NCI-H146 treated with DMSO at 0.1 percent for 48 hours (cell line): Measurements from ENCODE around the gene JAK3.

Experiments used
- DNase-seq: peaks from one replicate; lab custom pipeline; 2025; ENCODE audit not compliant: unreplicated experiment; lab: John Stamatoyannopoulos, UW

Gene JAK3

DNA sequence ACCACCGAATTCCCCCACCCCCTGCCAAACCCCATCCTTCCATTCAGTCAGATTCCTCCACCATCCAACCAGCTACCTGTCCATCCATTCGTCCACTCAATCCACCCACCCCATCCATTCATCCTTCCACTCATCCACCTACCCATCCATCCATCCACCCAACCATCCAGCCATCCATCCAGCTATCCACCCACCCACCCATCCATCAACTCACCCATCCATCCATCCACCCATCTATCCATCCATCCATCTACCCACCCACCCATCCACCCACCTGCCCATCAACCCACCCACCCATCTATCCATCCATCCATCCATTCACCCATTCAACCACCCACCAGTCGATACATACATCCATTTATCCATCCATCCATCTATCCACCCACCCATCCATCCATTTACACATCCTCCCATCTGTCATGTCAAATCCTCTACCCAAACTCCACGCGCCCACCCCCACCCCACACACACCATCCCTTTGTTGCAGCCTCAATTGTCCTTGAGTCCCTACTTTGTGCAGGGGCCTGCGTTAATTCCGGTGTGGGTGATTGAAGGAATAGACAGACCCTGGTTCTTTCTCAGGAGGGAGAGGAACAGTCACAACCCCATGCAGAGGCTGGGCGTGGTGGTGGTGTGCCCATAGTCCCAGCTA, 18.7 kb upstream of the JAK3 start:
- DNase-seq: no peak

DNA sequence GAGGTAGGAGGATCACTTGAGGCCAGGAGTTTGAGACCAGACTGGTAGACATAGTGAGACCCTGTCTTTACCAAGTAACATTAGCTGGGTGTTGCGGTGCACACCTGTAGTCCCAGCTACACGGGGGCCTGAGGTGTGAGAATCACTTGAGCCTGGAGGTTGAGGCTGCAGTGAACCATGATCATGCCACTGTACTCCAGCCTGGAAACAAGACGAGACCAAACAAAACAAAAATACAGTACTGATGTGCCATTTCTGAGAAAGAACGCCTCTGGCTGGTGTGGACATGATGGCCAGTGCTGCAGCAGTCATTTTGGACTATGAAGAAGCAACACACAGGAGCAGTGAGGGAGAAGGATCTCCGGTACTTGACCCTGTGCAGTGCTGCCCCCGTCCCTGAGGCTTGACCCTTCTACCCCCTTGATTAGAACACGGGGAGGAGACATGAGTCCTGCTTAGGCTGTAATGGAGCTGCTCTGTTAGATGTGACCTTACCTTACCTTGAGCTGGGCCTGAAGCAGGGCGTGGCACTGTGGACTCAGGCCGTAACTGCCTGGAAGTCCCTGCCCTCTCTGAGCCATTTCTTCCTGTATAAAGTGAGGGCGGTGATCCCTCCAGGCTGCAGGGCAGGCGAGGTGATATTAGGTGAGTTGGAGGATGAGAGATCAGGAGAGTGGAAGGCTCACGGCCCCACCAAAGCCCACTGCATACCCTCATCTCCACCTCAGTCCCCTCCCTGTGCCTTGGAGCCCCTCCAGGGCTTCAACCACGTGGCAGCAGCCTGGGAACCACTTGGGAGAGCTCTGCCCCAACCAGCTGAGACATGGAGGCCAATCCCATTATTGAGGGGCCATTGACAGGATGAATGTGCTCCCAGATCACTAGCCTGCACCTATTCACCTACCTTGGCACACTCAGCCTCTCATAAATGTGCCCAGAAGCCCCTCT, 17.9 kb upstream of the JAK3 start:
- no peak for DNase-seq

DNA sequence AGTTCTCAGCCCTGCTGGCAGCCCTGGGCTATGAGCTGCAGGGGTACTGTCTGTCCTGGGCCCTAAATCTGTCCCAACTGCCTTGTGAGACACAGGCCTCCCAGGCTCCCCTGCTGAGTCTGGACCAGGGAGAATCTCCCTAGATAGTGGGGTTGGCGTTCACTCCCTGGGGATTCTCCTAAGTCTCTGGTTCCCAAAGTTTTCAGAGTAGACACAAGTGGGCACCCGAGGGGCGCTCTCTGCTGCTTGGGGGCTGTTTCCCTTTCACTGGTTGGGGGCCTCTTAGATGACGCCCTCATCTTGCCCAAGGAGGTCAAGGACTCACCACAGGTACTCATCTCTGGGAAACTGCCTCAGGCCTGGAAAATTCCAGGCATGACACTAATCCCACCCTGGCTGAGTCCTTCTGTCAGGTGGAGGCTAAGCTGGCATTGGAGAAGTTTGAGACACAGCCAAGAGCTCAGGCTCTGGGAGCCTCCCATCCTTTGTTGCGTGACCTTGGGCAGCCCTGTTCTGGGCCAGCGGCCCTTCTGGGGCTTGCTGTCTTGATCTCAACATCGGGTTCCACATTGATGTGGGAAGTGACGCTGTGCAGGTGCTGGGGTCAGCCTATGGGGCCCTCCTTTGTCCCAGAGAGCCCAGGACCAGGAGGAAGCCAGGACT, 15.9 kb upstream of the JAK3 start:
- DNase-seq: no peak

DNA sequence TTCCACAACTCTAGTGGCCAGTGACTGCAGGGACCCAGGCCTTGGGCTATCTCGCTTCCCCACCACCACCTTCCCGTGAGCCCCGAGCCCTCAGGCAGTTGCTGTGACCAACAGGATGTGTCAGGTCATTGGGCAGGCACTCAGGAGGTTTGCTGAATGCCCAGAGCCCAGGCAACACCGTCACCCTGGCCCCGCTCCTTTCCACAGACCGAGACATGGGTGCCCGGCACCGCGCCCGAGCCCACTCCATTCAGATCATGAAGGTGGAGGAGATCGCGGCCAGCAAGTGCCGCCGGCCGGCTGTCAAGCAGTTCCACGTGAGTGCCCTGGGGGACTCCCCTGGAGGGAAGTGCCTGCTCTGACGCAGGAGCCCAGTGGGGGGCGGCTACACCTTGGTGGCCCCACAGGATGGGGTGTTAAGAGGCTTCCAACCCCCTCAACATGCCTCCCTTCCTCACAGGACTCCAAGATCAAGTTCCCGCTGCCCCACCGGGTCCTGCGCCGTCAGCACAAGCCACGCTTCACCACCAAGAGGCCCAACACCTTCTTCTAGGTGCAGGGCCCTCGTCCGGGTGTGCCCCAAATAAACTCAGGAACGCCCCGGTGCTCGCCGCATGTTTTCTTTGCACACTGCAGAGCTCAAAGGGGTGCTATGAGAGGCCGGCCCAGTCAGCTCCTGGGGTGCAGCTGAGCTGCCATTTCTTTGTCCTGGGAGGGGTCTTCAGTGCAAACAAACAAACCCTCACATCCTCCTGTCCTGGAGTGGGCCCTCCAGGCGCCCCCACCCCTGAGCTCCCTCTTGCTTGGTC, 15.1 kb upstream of the JAK3 start:
- DNase-seq: no peak

DNA sequence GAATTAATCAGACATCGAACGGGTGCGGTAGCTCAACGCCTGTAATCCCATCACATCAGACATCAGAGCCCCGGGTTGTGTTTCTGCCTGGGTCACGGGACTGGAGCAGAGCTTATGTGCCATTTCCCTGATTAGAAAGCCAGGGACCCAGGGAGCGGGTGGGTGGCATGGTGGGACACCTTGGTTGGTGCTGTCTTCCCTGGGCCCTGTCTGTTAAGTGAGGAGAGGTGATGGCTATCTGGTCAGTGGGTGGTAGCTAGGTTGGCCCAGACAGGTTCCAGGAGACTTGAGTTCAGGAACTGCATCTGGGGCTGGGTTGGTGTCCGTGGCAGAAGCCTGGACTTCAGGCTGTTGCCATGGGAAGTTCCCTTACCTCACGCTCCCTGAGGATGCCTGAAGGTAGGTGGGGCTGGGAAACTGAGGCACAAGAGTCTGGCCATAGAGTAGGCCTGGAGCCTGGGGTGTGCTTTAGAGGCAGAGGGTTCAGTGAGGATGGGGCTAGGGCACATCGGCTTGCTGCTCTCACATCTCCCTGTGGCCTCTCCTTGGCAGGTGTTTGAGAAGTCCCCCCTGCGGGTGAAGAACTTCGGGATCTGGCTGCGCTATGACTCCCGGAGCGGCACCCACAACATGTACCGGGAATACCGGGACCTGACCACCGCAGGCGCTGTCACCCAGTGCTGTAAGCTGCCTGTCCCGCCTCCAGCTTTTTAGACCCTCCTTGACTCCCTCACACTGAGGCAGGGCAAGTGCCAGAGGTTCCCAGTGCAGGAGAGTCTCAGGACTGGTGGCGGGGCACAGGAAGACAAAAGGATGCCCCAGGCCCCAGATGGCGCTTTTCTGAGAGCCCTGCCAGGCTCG, 14.0 kb upstream of the JAK3 start:
- DNase-seq: no peak

DNA sequence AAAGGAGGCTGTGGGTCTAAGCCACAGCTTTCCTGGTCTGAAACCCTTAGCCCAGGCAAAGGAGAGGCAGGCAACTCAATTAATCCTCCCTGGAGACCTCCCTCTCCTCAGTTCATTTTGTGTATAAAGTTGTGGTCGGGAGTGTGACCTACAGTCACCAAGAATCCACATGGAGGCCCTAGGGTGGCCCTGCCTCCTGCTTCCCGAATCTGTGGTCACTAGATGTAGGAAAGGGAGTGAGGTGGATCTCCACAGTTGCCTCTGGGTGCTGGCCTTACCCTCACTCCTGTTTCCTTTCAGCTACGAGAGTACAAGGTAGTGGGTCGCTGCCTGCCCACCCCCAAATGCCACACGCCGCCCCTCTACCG, 13.2 kb upstream of the JAK3 start:
- no peak for DNase-seq

DNA sequence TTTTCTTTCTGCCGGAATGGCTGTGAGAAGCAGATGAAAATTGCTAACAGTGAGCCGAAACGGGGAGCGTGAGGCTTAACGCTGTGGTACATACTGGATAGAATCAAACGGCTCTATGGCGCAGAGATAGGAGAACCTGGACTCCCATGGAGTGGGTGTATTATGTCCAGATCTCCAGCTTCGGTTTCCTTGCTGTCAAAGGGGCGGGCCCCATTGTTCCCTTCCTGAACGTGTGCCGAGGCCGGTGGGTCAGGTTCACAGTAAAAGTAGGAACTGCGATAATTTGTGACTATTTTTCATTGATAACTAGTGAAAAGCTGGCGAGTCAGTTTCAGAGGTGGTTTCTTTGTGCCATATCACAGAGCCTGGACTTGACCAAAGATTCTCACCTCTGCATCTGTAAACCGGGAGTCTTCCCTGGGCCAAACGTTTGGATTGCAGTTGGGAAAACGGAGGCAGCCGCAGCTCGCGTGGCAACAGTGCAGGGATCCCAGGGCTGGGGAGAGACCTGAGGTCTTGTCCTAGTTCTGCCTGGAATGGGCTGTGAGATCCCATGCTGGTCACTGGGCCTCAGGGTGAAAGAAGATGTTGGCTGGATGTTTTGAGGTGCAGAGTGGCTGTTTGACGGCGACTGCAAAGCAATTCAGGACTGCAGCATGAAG, 12.7 kb upstream of the JAK3 start:
- peak; percentile 20 for DNase-seq

DNA sequence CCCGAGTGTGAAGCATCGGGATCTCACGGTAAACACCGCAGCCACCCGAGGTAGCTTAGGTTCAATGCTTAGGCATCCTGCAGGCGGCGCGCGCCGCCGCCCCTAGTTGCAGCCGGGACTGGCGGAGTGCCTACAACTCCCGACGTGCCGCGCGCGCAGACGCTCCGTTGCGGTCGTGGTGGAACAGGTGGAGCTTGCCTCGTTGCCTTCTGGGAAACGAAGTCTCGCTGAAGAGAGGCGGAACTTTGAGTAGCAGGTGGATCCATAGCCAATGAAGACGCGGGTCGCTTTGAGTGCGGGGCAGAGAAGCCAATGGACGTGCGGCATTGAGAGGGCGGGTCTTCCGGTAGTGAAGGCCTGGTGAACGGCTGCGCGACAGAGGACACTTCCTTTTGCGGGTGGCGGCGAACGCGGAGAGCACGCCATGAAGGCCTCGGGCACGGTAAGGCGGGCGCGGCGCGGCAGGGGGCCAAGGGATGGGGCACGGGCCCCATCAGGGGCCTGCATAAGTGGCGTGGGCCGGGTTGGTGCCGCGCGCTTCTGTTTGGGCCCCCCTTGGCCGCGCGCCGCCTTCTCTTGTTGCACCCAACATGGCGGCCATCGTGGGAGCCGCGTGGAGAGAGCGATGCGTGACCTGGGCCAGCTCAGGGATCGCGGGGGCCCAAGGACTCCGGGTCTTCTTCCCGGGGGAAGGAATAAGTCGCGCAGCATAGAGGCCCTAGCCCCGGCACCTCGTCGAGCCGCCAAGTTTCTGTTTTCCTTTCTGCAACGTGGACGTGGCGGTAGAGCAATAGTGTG, 11.9 kb upstream of the JAK3 start, which contains the start of gene RPL18A:
TSS of gene RPL18A (plus strand) at position 378 of the 798 bp plus-strand sequence. CDS start at position 425, 47 bp downstream.
- peak; percentile 99 for DNase-seq

DNA sequence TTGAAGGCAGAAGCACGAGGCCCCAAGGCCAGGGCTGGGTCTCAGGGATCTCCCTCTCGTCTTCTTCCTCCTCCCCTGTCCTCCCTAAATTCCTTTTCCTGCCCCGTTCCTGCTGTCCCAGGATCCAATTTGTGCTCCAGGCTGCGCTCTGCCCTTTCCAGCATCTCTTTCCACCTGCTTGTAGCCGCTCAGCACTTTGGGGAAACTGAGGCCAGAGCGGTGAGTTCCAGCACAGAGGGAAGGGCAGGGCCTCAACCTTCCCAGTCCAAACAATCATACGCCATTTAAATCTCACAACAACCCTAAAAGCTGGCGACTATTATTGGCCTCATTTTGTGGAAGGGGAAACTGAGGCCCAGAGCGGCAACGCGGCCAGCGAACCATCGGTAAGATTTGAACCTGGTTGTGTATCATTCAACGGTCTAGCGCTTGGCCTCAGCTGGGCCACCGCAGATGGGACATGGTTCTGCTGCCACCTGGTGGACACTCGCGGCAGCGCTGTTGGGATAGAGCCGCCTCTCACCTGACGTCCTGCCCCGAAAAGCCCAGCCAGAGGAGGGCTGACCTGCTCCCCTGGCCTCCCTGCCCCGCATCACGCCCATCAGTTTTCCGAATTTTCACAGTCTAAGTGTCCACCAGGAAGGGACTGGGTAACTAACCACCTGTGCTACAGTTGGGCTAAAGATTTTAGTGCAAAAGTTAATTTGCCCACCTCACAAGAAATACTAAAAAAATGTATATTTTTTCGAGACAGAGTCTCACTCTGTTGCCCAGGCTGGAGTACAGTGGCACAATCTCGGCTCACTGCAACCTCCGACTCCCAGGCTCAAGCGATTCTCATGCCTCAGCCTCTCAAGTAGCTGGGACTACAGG, 7.7 kb upstream of the JAK3 start:
- peak; percentile 34 for DNase-seq

DNA sequence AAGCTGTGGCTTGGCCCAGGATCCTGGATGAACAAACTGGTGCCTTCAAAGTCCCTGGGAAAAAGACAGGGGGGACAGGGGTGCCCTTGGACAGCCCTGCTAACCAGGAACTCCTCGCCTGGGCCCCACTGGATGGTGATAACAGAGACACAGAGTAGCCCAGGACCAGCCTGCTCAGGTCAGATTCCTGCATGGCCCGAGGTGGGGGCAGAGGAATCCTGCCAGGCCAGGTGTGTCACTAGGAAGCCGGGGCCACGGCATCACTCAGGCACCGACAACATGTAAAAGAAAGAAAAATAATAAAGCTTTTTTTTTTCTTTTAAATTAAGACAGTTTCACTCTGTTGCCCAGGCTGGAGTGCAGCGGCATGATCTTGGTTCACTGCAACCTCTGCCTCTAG, 6.3 kb upstream of the JAK3 start:
- DNase-seq: no peak

DNA sequence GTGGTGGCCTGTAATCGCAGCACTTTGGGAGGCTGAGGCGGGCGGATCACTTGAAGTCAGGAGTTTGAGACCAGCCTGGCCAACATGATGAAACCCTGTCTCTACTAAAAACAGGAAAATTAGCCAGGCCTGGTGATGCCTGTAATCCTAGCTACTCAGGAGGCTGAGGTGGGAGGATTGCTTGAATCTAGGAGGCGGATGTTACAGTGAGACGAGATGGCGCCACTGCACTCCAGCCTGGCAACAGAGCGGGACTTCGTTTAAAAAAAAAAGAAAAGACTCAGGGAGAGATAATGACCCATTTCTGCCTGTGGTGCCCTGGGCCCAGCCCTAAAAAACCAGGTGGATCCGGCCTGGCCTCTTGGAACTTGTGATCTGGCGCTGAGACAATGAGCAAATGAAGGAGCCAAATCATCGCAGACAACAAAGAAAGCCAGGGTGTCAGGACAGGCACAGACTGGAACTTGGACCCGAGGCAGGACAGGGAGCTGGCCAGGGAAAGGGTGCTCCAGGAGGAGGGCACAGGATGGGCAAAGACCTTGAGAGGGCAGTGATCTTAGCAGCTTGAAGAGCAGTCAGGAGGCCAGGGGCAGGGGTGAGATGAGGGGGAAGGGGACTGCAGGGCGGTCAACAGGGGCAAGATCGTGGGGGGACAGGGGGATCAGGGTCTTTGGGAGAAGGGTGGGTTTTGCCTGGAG, 962 bp upstream of the JAK3 start:
- no peak for DNase-seq

DNA sequence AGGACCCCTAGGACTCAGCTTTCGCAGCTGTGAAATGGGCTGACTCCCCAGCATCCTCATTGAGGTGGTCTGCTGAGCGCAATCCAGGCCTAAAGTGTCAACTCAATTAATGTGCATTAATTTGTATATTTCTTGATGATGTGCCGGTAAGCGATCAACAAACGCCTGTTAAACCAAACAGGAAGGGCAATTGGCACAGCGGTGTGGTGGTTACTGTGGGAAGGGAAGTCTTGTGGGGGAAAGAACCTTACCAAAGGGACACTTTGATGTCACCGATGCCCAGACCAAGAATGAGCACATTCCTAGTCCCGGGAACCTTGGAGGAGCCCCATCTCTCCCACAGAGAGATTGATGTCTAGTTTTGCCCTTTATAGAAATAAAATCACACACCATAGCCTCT, 1.6 kb downstream of the JAK3 start:
- DNase-seq: no peak

DNA sequence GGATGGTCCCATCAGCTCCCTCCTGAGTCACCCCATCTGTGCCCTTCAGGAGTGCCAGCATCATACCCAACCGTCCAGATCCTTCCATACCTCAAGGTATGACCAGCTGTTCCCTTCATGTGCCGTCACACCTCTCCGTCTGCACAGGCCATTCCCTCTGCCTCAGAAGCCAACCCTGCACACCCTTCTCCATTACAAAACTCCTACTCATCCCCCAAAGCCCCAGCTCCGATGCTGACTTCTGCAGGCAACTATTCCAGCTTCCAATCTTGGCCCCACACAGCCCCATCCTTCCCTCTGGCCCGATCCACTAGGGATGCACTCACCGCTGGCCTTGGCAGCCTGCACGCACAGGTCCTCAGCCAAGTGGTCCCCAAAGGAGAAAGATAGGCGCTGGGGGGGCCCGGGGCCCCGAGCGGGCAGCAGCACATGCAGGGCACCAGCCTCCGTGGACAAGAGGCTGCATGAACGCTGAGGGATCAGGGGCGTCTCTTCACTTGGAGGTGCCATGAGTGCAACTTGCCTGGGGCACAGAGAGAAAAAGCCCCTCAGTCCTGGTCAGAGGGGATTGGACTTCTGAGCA, 3.8 kb downstream of the JAK3 start:
- no peak for DNase-seq

DNA sequence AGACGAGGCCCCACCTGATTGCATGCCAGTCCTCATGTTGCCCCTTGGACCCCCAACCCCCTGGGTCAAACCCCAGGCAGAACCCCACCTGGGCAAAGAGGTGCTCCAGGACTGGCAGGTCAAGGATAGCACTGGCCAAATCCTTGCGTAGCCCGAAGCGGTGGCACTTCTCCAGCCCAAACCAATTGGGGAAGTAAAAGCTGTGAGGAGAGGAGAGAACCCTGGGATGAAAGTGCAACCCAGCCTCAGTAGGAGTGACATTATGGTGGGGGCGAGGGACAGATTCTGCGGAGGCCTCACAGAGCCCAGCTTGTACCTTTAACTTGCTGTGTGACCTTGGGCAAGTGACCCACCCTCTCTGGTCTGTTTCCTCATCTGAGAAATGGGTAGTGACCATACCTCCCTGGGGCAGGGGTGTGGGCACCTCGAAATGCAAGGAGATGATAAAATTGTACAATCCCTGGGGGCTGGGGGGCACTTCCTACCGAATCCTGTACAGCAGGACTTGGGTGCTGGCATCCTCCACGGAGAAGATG, 4.4 kb downstream of the JAK3 start:
- DNase-seq: no peak

DNA sequence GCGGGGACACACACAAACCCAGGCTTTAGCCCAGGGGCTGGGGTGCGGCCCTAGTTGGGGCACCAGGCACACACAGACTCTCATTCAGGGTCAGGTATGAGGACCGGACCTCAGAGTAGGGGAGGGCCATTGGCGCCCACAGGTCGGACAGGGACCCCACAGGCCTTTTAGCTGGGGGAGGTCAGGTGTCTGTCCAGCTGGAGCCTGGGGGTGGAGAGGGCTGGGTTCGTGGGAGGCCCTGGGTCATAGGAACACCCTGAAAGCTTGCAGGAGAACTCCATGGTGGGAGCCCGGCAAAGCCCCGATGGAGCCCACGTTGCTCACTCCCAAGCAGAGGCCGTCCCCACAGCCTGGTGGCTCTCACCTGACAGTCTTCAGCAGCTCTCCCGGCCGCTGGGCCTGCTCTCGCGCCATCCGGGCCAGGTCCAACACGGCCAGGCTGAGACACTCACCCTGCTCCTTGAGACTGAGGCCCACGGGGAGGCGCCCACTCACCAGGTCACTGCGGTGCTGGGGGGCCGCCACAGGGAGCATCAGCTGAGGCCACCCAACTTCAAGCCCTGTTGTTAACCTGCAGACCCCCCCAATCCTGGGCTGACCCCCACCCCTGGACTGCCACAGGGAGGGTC, 5.0 kb downstream of the JAK3 start:
- DNase-seq: no peak
